Kidney (tissue), 14 donors: ENCODE data around the gene LACTBL1. TPM values are rescaled to one million over a fixed set of nuclear protein-coding genes. Genes with fewer than 3 reads are reported as not detected.

ENCODE experiments used
- DNase-seq, 5 donors: peaks; one replicate each; pipeline ENCODE4 v3.0.0-alpha.2; 2013 to 2020
- FAIRE-seq: peaks from 2 replicates; lab custom pipeline; 2012; peaks lifted over from hg19 to GRCh38; lab: Jason Lieb, UNC
- H3K27ac ChIP-seq, 2 donors: one replicate each; pipeline ENCODE4 v1.7.0; 2013; ENCODE audit warnings: low read depth in 2 of 2, low read length in 2 of 2, inconsistent platforms in 1 of 2
- H3K27me3 ChIP-seq: one replicate; pipeline ENCODE4 v1.7.1; 2013; ENCODE audit warnings: low read length, inconsistent platforms; ENCODE audit not compliant: control insufficient read depth, insufficient read depth
- H3K36me3 ChIP-seq, 3 donors: one replicate each; pipeline versions ENCODE4 v1.7.0 to v1.7.1; 2013; ENCODE audit warnings: low read length in 3 of 3, control low read depth in 1 of 3, inconsistent platforms in 1 of 3; ENCODE audit not compliant: insufficient read depth in 3 of 3, control insufficient read depth in 2 of 3
- H3K4me1 ChIP-seq, 3 donors: one replicate each; pipeline versions ENCODE4 v1.7.0 to v1.7.1; 2013; ENCODE audit warnings: low read length in 3 of 3, inconsistent platforms in 1 of 3, low read depth in 1 of 3; ENCODE audit not compliant: control insufficient read depth in 2 of 3, insufficient read depth in 2 of 3
- H3K4me3 ChIP-seq, 3 donors: one replicate each; pipeline versions ENCODE4 v1.7.0 to v1.8.1; 2013; ENCODE audit warnings: low read length in 3 of 3, control low read depth in 1 of 3, inconsistent platforms in 1 of 3
- H3K9ac ChIP-seq, 3 donors: one replicate each; pipeline versions ENCODE4 v1.7.0 to v1.7.1; 2013; ENCODE audit warnings: low read length in 3 of 3, control low read depth in 1 of 3, inconsistent platforms in 1 of 3
- H3K9me3 ChIP-seq, 3 donors: one replicate each; pipeline versions ENCODE4 v1.7.0 to v1.7.1; 2013; ENCODE audit warnings: low read length in 3 of 3, control low read depth in 1 of 3, inconsistent platforms in 1 of 3; ENCODE audit not compliant: control insufficient read depth in 2 of 3, insufficient read depth in 1 of 3
- intact Hi-C: fragments of 100-400 bp; cut with DNase I; formaldehyde crosslinking; loops from one replicate; pipeline ENCODE4 v1.11.1; 2022
- polyA plus RNA-seq: library from polyadenylated mRNA; stranded (reverse); fragments of 350-450 nt; fragmentation: Illumina TruSeq; extraction: RNeasy Lipid Tissue Mini Kit (QIAGEN cat#74804); gene quantifications from one replicate; pipeline ENCODE4 v1.2.3, GENCODE V29; 2014; ENCODE audit warnings: low read depth, low replicate concordance; ENCODE audit not compliant: insufficient read depth
- total RNA-seq: library from RNA; stranded (reverse); fragmentation: NEBNext Ultra II Directional; extraction: Animal tissue kit (Norgen Biotek cat#: 25700); gene quantifications from one replicate; pipeline ENCODE4 v1.2.1, GENCODE V29; 2021
- TF ChIP-seq, protein P1 (sequence below): IDR thresholded peaks from 3 replicates; pipeline ENCODE4 v1.5.1; 2012; ENCODE audit warnings: mild to moderate bottlenecking, moderate library complexity, borderline replicate concordance; ENCODE audit not compliant: insufficient read depth; ENCODE audit errors: extremely low read depth
- donor health status: control.
- donor health status: control.
- donor health status: control.
- donor health status: control.
- donor health status: control.
- donor health status: DM: yes; HTN: yes; CAD: no.
- donor health status: Normal renal cell carcinoma (clear cell type).

Gene LACTBL1
- total and polyA plus RNA-seq, 2 donors from 2014 or later, result not detected

DNA sequence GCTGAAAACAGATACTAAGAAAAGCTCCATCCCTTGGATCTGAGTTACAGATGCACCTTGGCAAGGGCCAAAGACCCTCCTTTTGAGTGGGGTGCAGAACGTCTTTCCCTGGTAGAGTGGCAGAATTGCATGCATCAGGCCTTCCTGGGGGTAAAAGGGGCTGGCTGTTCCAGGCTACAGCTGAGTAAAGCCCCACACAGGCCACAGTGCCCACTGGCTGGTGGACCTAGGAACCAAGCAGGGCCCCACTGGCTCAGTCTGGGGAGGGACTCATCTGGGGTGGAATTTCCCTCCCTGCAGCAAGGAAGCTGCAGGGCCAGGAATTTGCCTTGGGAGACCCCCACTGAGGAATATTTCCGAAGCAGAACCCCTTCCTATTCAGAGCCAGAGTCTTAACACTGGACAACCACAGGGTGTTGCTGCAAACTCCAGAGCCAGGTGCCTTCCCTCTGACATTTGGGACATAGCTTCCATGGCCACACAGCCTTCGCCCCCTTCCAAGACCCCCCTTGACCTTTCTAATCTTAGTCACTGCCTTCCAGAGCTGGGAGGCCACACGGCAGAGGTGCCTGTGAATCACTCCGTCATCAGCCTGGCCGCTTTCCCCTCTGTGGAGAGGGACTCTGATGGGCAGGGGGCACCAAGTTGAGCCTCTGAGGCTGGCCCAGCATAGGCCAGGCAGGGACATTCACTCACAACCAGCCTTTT is 52.5 kb downstream of the LACTBL1 start:
- no peak overlapping the region for H3K4me3 ChIP-seq
- H3K4me1 ChIP-seq, result no peaks in the 10 kb centered on the region
- no peaks in the 10 kb centered on the region for H3K9me3 ChIP-seq
- DNase-seq (no peak), FAIRE-seq (no peak)
- no peak overlapping the region for H3K27ac ChIP-seq
- TF ChIP-seq, protein P1, sequence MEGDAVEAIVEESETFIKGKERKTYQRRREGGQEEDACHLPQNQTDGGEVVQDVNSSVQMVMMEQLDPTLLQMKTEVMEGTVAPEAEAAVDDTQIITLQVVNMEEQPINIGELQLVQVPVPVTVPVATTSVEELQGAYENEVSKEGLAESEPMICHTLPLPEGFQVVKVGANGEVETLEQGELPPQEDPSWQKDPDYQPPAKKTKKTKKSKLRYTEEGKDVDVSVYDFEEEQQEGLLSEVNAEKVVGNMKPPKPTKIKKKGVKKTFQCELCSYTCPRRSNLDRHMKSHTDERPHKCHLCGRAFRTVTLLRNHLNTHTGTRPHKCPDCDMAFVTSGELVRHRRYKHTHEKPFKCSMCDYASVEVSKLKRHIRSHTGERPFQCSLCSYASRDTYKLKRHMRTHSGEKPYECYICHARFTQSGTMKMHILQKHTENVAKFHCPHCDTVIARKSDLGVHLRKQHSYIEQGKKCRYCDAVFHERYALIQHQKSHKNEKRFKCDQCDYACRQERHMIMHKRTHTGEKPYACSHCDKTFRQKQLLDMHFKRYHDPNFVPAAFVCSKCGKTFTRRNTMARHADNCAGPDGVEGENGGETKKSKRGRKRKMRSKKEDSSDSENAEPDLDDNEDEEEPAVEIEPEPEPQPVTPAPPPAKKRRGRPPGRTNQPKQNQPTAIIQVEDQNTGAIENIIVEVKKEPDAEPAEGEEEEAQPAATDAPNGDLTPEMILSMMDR, result no peak
- H3K36me3 ChIP-seq, result no peaks in the 10 kb centered on the region
- H3K9ac ChIP-seq, result no peak overlapping the region
- intact Hi-C loops, result no loop called here
- no peaks in the 10 kb centered on the region for H3K27me3 ChIP-seq

DNA sequence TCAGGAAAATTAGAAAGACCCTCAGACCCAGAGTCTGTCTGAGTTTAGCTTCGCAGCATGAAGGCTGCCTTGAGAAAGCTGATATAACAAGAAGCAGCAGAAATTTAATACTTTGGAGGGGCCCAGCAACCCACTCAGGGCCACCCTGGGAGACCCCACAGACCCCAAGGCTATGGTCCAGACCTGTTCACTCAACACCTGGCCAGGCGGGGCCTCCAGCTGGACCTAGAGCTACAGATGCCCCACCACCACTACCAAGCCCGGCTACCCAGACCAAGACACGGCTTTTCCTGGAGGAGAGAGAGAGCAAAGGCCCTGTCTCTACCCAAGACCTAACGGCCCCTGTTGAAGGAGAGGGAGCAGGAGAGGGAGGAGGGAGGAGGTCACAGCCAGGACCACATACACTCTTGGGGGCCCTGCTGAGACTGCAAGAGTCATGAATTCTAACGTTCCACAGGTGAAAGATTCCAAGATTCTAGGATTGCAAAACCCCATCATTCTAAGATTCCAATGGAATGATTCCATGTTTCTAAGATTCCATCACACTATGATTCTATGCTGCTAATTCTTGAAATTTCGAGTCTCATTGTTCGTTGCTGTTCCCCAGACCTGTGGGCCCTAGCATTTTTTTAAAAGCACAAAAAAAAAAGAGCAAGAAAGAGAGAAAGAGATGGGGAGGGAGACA is 53.2 kb downstream of the LACTBL1 start:
- H3K27ac ChIP-seq, result no peak overlapping the region
- no peak overlapping the region for H3K9ac ChIP-seq
- DNase-seq (no peak), FAIRE-seq (no peak)
- H3K4me1 ChIP-seq, result no peaks in the 10 kb centered on the region
- H3K27me3 ChIP-seq, result no peaks in the 10 kb centered on the region
- no peaks in the 10 kb centered on the region for H3K9me3 ChIP-seq
- no peak overlapping the region for H3K4me3 ChIP-seq
- TF ChIP-seq, protein P1, result no peak
- H3K36me3 ChIP-seq, result no peaks in the 10 kb centered on the region
- intact Hi-C loops, result no loop called here

DNA sequence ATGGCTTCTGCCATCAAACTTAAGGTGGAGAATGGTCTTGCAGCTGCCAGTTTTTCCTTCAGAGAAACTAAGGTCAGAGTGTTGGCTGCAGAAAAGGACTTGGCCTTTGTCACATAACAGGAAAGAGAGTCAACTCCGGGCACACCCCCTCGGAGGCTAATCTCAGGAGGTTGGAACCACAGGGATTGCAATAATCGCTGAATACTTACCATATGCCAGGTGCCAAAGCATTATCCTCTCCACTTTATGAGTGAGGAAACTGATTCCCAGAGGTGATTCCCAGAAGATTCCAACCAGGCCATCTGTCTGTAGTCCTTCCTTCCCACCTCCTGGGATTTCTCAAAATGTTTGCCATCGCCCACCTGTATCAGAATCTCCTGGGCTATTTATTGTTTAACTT is 54.0 kb downstream of the LACTBL1 start:
- Histone ChIP-seq H3K9me3 (no peaks in the 10 kb centered on the region), H3K4me3 (no peak overlapping the region), H3K27me3 (no peaks in the 10 kb centered on the region), H3K4me1 (no peaks in the 10 kb centered on the region), H3K27ac (no peak overlapping the region), H3K9ac (no peak overlapping the region), H3K36me3 (no peaks in the 10 kb centered on the region)
- TF ChIP-seq, protein P1, result no peak
- FAIRE-seq (no peak), DNase-seq (no peak)
- intact Hi-C loops, result no loop called here
